Right atrium auricular region (tissue), 2 donors: Measurements from ENCODE around the gene PTPRN. TPM values are rescaled to one million over a fixed set of nuclear protein-coding genes. Genes with fewer than 3 reads are reported as not detected.

Experiments used
- DNase-seq: peaks from one replicate; pipeline ENCODE4 v3.0.0-alpha.2; 2019; ENCODE audit warnings: low spot score
- H3K27ac ChIP-seq, 2 donors: fragments of 200-600 bp; sonication (generic); 1 replicate in 1 of 2; 2 replicates in 1 of 2; pipeline ENCODE4 v1.5.1; 2016 to 2019
- H3K27me3 ChIP-seq, 2 donors: fragments of 200-600 bp; sonication (generic); one replicate each; pipeline versions ENCODE4 v1.5.1 to v1.6.0; 2017 to 2019
- H3K36me3 ChIP-seq: fragments of 200-600 bp; sonication (generic); one replicate; pipeline ENCODE4 v1.5.1; 2016
- H3K4me1 ChIP-seq, 2 donors: fragments of 200-600 bp; sonication (generic); one replicate each; pipeline versions ENCODE4 v1.5.1 to v1.6.0; 2017 to 2019
- H3K4me3 ChIP-seq, 2 donors: fragments of 200-600 bp; sonication (generic); 1 replicate in 1 of 2; 2 replicates in 1 of 2; pipeline ENCODE4 v1.5.1; 2017 to 2019; ENCODE audit warnings: mild to moderate bottlenecking in 1 of 2, moderate library complexity in 1 of 2
- H3K9me3 ChIP-seq, 2 donors: fragments of 200-600 bp; sonication (generic); one replicate each; pipeline ENCODE4 v1.5.1; 2019
- total RNA-seq, 2 donors: library from RNA; depleted of rRNA; stranded (reverse); fragments of >200 nt; gene quantifications; one replicate each; pipeline ENCODE4 v1.1.0, GENCODE V29; 2016
- TF ChIP-seq, protein P1 (sequence below), 2 donors: fragments of 200-600 bp; sonication (generic); IDR thresholded peaks; one replicate each; pipeline ENCODE4 v1.5.1; 2019; ENCODE audit warnings: antibody characterized with exemption in 2 of 2

PTPRN gene
- under 1 TPM in 1 of 2 donors, not detected in 1; 0.74 TPM for total RNA-seq

- Histone ChIP-seq H3K4me1 (peaks cover 0 to 6% of the 10 kb centered on the region in 2 donors), H3K27ac (no peak within 1 kb of the TSS), H3K36me3 (no peaks in the 10 kb centered on the region), H3K4me3 (no peak within 1 kb of the TSS), H3K9me3 (no peaks in the 10 kb centered on the region), H3K27me3 (peaks cover 11 to 19% of the 10 kb centered on the region in 2 donors)
- TF ChIP-seq, protein P1, sequence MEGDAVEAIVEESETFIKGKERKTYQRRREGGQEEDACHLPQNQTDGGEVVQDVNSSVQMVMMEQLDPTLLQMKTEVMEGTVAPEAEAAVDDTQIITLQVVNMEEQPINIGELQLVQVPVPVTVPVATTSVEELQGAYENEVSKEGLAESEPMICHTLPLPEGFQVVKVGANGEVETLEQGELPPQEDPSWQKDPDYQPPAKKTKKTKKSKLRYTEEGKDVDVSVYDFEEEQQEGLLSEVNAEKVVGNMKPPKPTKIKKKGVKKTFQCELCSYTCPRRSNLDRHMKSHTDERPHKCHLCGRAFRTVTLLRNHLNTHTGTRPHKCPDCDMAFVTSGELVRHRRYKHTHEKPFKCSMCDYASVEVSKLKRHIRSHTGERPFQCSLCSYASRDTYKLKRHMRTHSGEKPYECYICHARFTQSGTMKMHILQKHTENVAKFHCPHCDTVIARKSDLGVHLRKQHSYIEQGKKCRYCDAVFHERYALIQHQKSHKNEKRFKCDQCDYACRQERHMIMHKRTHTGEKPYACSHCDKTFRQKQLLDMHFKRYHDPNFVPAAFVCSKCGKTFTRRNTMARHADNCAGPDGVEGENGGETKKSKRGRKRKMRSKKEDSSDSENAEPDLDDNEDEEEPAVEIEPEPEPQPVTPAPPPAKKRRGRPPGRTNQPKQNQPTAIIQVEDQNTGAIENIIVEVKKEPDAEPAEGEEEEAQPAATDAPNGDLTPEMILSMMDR (IDR thresholded peaks at IDR 0.05), result no peak
- no peak for DNase-seq
These were observed at the start of gene PTPRN for GRCh38 chr2:219309278-219309677. Gene PTPRN (minus strand): TSS chr2:219309401. CDS start chr2:219309332, 69 bp downstream.

DNA sequence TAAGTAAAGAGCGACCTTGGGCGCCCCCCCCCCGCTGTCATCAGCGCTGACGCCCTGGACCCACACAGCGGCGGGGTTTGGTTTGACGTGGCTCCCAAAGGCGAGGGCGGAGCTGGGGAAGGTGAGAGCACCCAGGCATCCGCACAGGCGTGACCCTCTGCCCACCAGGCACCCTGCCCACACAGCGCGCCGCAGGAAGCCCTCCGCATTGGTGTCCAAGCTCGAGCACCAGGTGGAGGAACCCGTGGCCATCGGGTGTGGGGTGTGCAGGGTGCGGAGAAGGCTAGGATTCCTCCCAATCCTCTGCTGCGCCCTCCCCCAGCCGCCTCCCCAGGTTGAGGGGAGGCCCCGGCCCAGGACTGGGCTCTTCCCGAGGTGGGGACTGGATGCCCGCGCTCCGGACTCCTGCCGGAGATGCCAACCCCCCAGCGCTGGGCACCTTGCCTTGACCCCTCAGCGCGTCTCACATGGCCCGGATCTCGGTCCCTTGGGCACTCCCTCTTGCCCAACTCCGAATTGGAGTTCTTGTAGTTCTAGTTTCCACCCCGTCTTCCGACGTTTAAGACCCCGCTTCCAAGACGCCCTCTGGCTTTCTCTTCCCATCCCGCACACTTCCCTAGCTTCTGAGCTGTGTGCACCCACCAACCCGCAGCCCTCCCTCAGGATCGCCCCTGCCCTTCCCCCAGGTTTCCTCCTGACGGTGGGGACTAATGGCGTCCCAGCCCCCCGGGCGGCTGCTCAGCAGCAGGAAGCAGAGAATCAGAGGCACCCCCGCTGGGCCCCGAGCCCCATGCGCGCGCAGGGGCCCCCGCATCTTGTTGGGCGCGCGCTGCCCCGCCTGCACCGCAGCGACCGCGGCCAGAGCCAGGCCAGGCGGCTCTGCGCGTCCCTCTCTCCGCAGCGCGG, 49.2 kb upstream of the PTPRN start:
- no peak for DNase-seq
- Histone ChIP-seq H3K27me3 (peaks cover 2 to 15% of the 10 kb centered on the region in 2 donors), H3K4me3 (peak overlapping the region in 1 of 2 donors; percentile 37), H3K27ac (no peak overlapping the region), H3K36me3 (no peaks in the 10 kb centered on the region), H3K9me3 (no peaks in the 10 kb centered on the region), H3K4me1 (peaks cover 0 to 11% of the 10 kb centered on the region in 2 donors)
- TF ChIP-seq, protein P1 (IDR thresholded peaks at IDR 0.05), result no peak

GRCh38 chr2:219356834-219357233, 47.6 kb upstream of the PTPRN start:
- Histone ChIP-seq H3K36me3 (no peaks in the 10 kb centered on the region), H3K9me3 (no peaks in the 10 kb centered on the region), H3K27me3 (peaks cover 2 to 15% of the 10 kb centered on the region in 2 donors), H3K4me1 (peaks cover 0 to 11% of the 10 kb centered on the region in 2 donors), H3K4me3 (no peak overlapping the region), H3K27ac (no peak overlapping the region)
- DNase-seq, result no peak
- TF ChIP-seq, protein P1 (IDR thresholded peaks at IDR 0.05), result no peak

DNA sequence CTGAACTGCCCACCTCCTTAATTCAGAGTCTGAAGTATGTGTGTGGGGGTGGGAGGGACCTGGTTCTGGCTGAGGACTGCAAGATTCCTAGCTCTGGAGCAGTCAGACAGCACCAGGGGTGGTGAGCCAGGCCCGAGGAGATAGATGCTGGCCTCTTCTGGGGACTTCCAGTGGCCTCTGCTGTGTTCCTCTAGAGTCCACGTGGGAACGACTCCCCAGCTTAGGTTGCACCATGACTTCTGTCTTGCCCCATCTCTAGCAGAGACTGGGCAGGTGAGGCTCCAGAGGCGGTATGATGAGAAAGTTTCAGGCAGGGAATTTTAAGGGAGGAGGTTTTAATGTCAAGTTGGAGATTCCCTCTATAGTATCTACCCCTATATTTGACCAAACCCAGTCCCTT, 45.4 kb upstream of the PTPRN start:
- TF ChIP-seq, protein P1 (IDR thresholded peaks at IDR 0.05), result no peak
- H3K27ac ChIP-seq, result no peak overlapping the region
- DNase-seq, result no peak
- H3K4me3 ChIP-seq, result no peak overlapping the region
- H3K9me3 ChIP-seq, result no peaks in the 10 kb centered on the region
- peaks cover 0 to 11% of the 10 kb centered on the region in 2 donors for H3K4me1 ChIP-seq
- H3K27me3 ChIP-seq, result peaks cover 2 to 15% of the 10 kb centered on the region in 2 donors
- no peaks in the 10 kb centered on the region for H3K36me3 ChIP-seq

GRCh38 chr2:219353129-219353528, 43.9 kb upstream of the PTPRN start:
- H3K27ac ChIP-seq, result no peak overlapping the region
- H3K4me1 ChIP-seq, result peaks cover 0 to 3% of the 10 kb centered on the region in 2 donors
- H3K4me3 ChIP-seq, result no peak overlapping the region
- TF ChIP-seq, protein P1 (IDR thresholded peaks at IDR 0.05), result no peak
- DNase-seq, result no peak
- peaks cover 2 to 6% of the 10 kb centered on the region in 2 donors for H3K27me3 ChIP-seq
- H3K9me3 ChIP-seq, result no peaks in the 10 kb centered on the region
- H3K36me3 ChIP-seq, result no peaks in the 10 kb centered on the region
